Gastrocnemius medialis (tissue), 4 donors: ENCODE results near the gene ICE1.
"Not testable (repeated sequence)": the region's sequence is repeated elsewhere in the genome, so short reads cannot be mapped to it uniquely, and the experiment has no call there.

ENCODE experiments used
- POLR2A ChIP-seq, 2 donors: fragments of 450-650 bp; IDR thresholded peaks; one replicate each; pipeline ENCODE4 v1.6.1; 2017; ENCODE audit warnings: antibody characterized with exemption in 2 of 2, mild to moderate bottlenecking in 2 of 2, moderate library complexity in 2 of 2
- TF ChIP-seq, protein P1 (sequence below), 5 experiments: fragments of 450-650 bp in 3 of 5; fragments of 200-600 bp in 2 of 5; sonication (generic) in 2 of 5; IDR thresholded peaks in 4 of 5; conservative IDR thresholded peaks in 1 of 5; 1 replicate in 4 of 5; 2 replicates in 1 of 5; pipeline ENCODE4 v1.5.1; 2016 to 2019; ENCODE audit warnings: antibody characterized with exemption in 5 of 5, mild to moderate bottlenecking in 3 of 5, moderate library complexity in 3 of 5

GRCh38 chr5:5492934-5493271 lies 70.4 kb downstream of the ICE1 start:
- TF ChIP-seq, protein P1, sequence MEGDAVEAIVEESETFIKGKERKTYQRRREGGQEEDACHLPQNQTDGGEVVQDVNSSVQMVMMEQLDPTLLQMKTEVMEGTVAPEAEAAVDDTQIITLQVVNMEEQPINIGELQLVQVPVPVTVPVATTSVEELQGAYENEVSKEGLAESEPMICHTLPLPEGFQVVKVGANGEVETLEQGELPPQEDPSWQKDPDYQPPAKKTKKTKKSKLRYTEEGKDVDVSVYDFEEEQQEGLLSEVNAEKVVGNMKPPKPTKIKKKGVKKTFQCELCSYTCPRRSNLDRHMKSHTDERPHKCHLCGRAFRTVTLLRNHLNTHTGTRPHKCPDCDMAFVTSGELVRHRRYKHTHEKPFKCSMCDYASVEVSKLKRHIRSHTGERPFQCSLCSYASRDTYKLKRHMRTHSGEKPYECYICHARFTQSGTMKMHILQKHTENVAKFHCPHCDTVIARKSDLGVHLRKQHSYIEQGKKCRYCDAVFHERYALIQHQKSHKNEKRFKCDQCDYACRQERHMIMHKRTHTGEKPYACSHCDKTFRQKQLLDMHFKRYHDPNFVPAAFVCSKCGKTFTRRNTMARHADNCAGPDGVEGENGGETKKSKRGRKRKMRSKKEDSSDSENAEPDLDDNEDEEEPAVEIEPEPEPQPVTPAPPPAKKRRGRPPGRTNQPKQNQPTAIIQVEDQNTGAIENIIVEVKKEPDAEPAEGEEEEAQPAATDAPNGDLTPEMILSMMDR (IDR thresholded peaks at IDR 0.05 in 4 of 5, conservative IDR thresholded peaks at IDR 0.05 in 1 of 5) = not testable (repeated sequence)
- TF ChIP-seq POLR2A (IDR thresholded peaks at IDR 0.05) = not testable (repeated sequence)
